NK-92 (cell line): ENCODE data around the gene CCDC71L.

ENCODE experiments used
- DNase-seq: peaks from one replicate; lab custom pipeline; 2025; ENCODE audit not compliant: unreplicated experiment; lab: John Stamatoyannopoulos, UW

Gene CCDC71L

GRCh38 chr7:106659166-106659962 is 1.6 kb downstream of the CCDC71L start:
- DNase-seq: no peak

DNA sequence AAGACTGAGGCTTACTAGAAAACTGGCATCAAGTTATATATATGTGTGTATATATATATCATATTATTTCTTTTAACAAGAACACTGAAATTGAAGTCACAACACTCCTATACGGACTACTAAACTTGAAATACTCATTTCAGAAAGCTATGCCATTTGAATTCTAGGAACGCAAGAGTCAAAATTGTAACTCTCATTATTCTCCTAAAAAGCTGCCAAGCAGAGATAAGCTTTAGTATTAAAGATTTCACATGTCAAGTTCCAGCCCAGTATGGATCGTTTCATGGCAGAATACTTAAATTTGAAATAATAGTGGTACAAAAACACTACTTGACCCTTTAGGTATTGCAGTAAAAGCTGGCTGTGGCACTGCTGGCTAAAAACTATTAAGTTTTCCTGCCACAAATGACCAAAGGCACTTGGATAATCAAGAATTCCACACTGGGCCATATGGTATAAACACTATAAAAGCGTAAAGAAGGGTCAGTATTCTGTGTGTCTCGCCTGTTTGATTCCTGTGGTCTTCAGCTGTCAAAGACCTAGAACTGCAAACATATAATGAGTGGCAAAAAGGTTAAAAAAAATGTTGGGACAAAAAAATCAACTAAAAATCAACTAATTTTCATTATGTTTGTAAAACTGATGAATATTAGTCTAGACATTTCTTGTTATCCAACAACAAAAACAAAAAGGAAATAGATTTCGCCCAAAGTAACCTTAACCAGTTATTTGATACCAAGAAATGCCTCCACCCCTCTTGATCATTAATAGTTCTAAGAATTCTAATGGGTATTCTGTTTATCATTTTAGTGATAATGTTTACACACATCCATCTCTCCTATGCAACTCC is 2.4 kb downstream of the CCDC71L start:
- no peak for DNase-seq

DNA sequence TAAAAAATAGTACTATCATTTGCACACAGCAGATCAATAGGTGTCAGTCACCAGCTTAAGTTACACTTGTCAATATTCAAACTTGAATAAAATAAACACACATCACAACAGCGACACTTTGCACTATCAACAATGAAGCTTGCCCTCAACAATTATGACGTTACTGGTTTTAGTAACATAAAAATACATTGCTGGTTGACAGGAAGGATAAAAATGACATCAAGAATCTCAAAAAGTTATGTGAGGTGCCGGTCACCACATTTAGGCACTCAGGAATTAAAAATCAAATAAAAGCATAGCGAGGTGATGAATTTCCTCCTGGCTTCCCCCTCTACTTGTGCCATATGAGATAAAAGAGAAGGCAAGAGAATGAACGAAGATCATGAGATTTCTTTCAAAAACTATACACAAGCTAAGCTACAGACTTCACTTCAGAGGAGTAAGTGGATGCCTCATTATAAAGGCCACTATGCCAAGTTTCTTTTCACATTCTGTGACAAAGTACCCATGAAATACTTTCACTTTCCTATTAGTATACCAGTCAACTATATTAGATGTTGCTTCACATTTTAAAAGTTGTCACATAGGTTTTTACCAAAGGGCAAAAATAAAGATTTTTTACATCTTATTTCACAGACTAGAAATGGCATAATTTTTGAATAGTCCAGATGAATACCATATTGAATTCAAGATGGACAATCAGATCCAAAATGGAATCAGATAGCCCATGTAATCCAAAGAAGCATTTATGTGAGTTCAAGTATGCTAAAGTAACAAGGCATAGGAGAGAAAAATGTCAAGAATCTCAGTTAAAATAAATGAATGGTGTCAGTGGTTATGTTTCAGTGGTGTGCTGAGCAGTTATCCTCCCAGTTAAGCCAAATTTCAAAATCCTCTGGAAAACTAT is 3.6 kb downstream of the CCDC71L start:
- DNase-seq: no peak

- no peak for DNase-seq
Measured at GRCh38 chr7:106655703-106656498, 5.1 kb downstream of the CCDC71L start.

GRCh38 chr7:106653488-106653887 is 7.5 kb downstream of the CCDC71L start:
- DNase-seq: no peak

DNA sequence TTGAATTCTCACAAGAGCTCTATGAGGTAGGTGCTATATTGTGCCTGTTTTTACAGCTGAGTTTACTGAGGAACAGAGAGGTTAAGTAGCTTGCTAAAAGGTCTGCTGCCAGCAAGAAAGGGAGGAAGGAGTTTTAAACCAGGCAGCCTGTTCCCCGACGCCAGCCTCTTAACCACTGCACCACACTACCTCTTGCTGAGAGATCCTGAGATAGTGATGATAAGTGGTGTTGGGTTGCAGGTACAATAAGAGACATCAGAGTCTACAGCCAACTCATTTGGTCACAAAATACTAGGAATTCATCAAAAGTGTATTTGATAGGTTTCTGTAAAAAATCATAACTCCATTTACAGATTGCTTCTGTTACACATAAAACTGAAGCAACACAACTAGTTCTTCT is 8.0 kb downstream of the CCDC71L start:
- DNase-seq: no peak

DNA sequence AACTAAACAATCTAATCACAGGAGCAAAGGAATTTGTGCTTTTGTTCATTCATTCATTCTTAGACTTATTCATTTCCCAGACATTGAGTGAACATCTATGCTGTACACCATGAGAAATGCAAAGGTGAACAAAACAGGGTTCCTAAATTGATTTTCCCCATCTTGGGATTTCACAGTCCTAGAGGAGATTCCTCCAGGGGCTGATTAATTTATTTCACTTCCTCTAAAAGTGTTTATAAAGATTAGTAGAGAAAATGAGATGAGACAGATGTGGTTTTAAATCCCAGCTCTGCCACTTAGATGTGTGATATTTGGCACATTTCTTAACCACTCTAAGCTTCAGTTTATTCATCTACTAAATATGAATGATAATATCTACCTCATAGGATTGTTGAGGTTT is 8.9 kb downstream of the CCDC71L start:
- no peak for DNase-seq

- no peak for DNase-seq
Measured at GRCh38 chr7:106646256-106646655, 14.7 kb downstream of the CCDC71L start.

DNA sequence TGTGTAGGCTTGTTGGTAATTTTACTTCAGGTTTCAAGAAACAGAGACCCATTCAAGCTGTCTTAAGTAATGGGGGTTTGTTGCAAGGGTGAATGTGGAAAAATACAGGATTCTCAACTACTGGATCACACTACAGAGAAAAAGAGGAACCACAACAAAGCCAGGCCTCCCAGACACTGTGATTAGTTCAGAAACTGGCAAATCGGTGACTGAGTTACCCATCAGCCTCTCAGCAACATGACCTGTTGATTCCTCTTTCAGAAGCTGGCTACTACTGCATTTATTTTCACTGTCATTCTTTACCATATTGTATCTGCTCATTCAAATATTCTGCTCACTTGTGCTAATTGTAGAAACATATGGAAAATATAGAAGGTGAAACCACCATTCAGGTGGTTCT is 16.0 kb downstream of the CCDC71L start:
- no peak for DNase-seq

DNA sequence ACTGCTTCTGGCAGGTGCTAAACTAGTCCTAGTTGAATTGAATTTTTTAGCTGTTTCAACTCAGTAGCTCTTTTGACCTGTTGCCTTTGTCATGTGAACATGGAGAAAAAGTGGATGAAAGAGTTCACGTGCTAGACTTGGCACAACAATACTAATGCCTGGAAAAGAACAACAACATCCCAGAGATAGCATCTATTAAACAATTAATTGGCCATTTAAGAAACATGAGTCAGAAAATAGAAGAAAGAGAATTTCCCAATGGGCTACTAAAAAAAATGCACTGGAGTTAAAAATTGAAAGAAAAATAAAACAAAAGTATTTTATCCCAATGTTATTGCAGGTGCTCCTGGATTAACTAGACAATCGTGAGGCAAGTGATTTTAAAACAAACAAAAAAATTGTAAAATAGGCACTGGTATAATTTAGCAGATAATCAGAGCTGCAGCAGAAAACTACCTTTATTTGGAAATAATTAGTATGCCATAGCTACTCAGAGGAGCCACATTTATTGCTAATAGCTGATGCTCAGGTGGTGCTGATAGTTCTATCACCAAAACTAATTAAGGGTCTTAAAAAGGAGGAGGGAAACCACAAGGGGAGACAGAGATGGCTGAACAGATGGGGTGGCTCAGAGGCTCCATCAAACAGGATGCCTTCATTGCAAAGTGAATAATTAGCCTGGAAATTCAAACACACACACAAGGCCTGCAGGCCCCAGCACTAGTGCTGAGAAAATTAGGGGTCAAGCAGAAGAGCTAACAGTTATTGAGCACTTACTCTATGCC is 17.6 kb downstream of the CCDC71L start:
- DNase-seq: no peak

DNA sequence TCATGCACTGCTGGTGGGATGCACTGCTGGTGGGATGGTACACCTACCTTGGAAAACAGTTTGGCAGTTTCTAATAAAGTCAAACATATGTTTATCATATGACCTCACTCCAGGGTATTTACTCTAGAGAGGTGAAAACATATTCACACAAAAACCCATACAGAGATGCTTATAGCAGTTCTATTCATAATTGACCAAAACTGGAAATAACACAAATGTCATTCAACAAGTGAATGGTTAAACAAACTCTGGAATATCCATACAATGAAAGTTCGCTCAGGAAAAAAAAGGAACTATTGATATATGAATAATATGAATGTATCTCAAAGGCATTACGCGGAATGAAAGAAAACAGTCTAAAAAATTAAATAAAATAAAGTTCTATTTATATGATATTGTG is 19.5 kb downstream of the CCDC71L start:
- DNase-seq: no peak

DNA sequence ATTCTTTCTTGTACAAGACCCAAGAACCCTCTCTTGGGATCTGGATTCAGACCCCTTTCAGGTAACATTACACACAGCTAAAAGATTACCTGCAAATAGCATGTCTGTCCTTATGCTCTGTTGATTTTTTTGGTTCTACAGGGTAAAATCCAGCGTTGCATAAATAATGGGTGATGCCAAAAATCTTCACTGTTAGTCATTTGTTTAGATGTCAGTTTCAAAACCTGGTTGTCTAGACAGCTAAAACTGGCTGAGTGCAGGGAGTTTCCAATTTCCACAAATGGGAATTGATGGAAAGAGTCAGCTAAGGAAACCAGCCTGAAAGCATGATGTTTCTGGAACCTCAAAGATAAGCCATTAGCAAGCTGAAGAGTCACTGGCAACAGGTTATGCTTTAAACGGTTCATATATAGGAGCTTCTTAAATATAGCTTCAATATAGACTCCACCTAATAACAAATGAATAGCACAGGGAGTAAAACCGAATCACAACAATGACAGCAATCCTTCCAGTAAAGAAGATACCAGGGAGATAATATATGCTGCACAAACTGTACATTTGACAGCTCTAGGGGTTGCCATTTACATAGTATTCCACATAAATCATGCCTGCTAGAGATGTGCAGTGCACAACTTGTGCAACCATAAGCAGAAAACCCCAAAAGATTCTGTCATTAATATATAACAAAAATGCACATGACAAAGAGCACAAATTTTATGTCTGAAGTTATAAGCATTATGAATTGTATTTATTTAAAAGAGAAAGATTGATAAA is 20.4 kb downstream of the CCDC71L start:
- no peak for DNase-seq

DNA sequence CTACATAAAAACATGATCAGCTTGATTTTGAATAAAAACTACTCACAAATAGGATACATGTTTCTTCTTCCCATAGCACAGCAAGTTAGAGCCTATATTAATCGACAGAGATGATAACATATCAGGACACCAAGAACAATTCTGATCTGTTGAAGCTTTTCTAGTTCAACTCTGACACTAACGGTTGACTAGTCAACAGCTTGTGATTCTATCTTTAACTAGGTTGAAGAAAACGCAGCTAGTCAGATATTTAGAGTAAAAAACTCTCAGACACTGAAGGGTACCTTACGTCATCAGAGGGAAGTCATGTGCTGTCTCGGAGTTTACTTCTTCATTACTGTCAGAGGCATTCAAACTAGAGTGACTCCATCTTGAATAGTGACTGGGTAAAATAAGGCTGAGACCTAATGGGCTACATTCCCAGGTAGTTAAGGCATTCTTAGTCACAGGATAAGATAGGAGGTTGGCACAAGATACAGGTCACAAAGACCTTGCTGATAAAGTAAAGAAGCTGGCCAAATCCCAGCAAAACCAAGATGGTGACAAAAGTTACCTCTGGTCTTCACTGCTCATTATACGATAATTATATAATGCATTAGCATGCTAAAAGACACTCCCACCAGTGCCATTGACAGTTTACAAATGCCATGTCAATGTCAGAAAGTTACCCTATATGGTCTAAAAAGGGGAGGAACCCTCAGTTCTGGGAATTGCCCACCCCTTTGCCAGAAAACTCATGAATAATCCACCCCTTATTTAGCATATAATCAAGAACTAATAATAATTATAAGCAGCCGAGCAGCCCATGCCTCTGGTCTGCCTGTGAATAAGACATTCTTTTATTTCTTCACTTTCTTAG is 21.3 kb downstream of the CCDC71L start:
- DNase-seq: no peak

- DNase-seq: no peak
Measured at GRCh38 chr7:106635411-106635810, 25.5 kb downstream of the CCDC71L start.

GRCh38 chr7:106634958-106635357 is 26.0 kb downstream of the CCDC71L start:
- no peak for DNase-seq

- DNase-seq: no peak
Measured at GRCh38 chr7:106630648-106631047, 30.3 kb downstream of the CCDC71L start.

GRCh38 chr7:106629516-106629915 is 31.4 kb downstream of the CCDC71L start:
- DNase-seq: no peak
